Measurements from ENCODE around the gene ZSCAN18. TPM values are rescaled to one million over a fixed set of nuclear protein-coding genes. Genes with fewer than 3 reads are reported as not detected.

The ZSCAN18 gene
- total and polyA plus RNA-seq, 2 donors, result 27.8 to 73.4 TPM

DNA sequence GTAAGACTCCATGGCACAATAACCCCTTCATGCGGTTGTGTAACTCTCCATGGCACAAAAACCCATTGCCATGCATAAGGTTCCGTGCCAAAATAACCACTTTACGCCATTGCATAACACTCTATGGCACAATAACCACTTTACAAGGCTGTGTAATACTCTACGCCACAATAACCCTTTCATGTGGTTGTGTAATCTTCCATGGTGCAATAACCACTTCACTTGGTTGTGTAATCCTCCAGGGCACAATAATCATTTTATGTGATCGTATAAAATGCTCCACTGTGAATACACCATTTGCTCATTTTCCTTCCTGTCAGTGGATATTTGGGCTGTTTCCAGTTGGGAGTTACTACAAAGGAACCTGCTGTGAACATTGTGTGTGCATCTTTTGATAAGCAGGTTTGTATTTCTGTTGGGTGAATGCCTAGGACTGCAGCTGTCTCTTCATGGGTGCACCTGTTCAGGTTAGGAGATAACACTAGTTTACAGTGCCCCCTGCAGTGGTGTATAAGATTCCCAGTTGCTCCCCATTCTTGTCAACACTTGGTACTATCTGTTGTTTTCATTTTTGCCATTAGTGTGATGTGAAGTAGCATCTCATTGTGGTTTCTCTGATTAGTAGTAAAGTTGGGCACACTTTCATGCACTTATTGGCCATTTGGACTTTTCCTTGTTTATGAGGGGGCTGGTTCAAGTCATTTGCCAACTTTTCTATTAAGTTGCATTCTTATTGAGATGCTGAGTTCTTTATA is 21.1 kb upstream of the ZSCAN18 start:
- peaks cover 0 to 9% of the 10 kb centered on the region in 2 donors for H3K27me3 ChIP-seq (ENCODE audit: control insufficient read depth in 2 of 2, insufficient read depth in 1 of 2, low read length in 1 of 2)
- H3K9me3 ChIP-seq (ENCODE audit: control insufficient read depth in 2 of 2, insufficient read depth in 1 of 2, low read length in 1 of 2), result peaks cover 23 to 42% of the 10 kb centered on the region in 2 donors
- H3K4me3 ChIP-seq (ENCODE audit: low read length in 2 of 2), result no peak overlapping the region
- 91% methylated on average over 5 of the region's 5 CpGs for WGBS
- no peaks in the 10 kb centered on the region for H3K36me3 ChIP-seq (ENCODE audit: control insufficient read depth in 2 of 2, insufficient read depth in 2 of 2, low read length in 1 of 2)
- DNase-seq (ENCODE audit: low read depth in 6 of 9, low spot score in 9 of 9), result no peak
- H3K27ac ChIP-seq (ENCODE audit: low read depth in 1 of 2, low read length in 1 of 2), result no peak overlapping the region
- H3K4me1 ChIP-seq (ENCODE audit: control insufficient read depth in 2 of 2, insufficient read depth in 2 of 2, low read length in 2 of 2), result no peaks in the 10 kb centered on the region

DNA sequence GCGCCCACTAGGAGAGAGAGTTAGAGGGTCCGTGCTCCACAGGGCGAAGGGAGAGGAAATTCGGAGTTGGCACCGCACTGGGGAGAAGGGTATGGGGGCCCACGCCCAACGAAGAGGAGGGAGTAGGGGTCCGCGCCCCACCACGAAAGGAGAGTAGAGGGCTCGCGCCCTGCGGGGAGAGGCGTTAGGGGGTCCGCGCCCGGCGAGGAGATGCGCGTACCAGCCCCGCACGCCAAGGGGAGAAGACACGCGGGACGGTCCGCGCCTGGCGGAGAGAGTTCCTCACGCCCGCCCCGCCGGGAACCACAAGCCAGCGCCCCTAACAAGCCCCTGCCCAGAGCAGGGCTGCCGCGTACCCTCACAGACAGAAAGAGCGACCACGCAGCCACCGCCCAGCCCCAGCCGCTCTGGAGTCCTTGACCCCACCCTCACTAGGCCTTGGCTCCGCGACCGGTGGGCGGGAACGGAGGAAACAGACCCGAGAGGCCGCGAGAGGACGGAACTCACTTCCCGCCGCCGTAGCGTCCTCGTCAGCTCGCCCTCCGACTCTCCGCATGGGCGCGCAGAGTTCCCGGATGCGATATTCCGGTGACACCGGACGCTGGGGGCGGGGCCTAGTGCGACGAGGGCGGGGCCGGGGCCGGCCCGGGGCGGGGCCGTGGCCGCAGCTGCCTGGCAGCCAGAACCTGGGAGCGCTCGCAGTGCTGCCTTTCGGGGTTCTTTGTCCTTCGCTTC is 20.0 kb upstream of the ZSCAN18 start:
- H3K27ac ChIP-seq (ENCODE audit: low read depth in 1 of 2, low read length in 1 of 2), result no peak overlapping the region
- peaks cover 20 to 40% of the 10 kb centered on the region in 2 donors for H3K9me3 ChIP-seq (ENCODE audit: control insufficient read depth in 2 of 2, insufficient read depth in 1 of 2, low read length in 1 of 2)
- no peak overlapping the region for H3K4me3 ChIP-seq (ENCODE audit: low read length in 2 of 2)
- no peaks in the 10 kb centered on the region for H3K36me3 ChIP-seq (ENCODE audit: control insufficient read depth in 2 of 2, insufficient read depth in 2 of 2, low read length in 1 of 2)
- DNase-seq (ENCODE audit: low read depth in 6 of 9, low spot score in 9 of 9), result no peak
- H3K4me1 ChIP-seq (ENCODE audit: control insufficient read depth in 2 of 2, insufficient read depth in 2 of 2, low read length in 2 of 2), result no peaks in the 10 kb centered on the region
- peaks cover 0 to 9% of the 10 kb centered on the region in 2 donors for H3K27me3 ChIP-seq (ENCODE audit: control insufficient read depth in 2 of 2, insufficient read depth in 1 of 2, low read length in 1 of 2)
- WGBS, result 17% methylated on average over 77 of the region's 77 CpGs

DNA sequence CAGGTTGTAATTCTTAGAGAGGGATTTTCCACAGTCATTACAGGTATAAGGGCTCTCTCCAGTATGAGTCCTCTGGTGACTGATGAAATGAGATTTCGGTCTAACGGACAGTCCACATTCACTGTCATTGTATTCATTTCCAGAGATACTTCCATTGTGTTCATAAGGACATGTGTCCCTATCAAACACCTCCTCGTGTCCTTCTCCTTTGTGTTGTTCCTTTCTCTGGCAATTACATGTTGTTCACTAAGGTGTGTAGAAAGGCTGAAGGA is 10.5 kb upstream of the ZSCAN18 start:
- WGBS, result 95% methylated on average over 3 of the region's 3 CpGs
- Histone ChIP-seq H3K27me3 (ENCODE audit: control insufficient read depth in 2 of 2, insufficient read depth in 1 of 2, low read length in 1 of 2) (no peaks in the 10 kb centered on the region), H3K27ac (ENCODE audit: low read depth in 1 of 2, low read length in 1 of 2) (no peak overlapping the region), H3K4me1 (ENCODE audit: control insufficient read depth in 2 of 2, insufficient read depth in 2 of 2, low read length in 2 of 2) (no peaks in the 10 kb centered on the region), H3K36me3 (ENCODE audit: control insufficient read depth in 2 of 2, insufficient read depth in 2 of 2, low read length in 1 of 2) (no peaks in the 10 kb centered on the region), H3K9me3 (ENCODE audit: control insufficient read depth in 2 of 2, insufficient read depth in 1 of 2, low read length in 1 of 2) (peaks cover 11 to 39% of the 10 kb centered on the region in 2 donors), H3K4me3 (ENCODE audit: low read length in 2 of 2) (no peak overlapping the region)
- no peak for DNase-seq (ENCODE audit: low read depth in 6 of 9, low spot score in 9 of 9)

GRCh38 chr19:58107778-58108545 is 9.9 kb upstream of the ZSCAN18 start:
- Histone ChIP-seq H3K27ac (ENCODE audit: low read depth in 1 of 2, low read length in 1 of 2) (no peak overlapping the region), H3K4me1 (ENCODE audit: control insufficient read depth in 2 of 2, insufficient read depth in 2 of 2, low read length in 2 of 2) (no peaks in the 10 kb centered on the region), H3K27me3 (ENCODE audit: control insufficient read depth in 2 of 2, insufficient read depth in 1 of 2, low read length in 1 of 2) (no peaks in the 10 kb centered on the region), H3K4me3 (ENCODE audit: low read length in 2 of 2) (no peak overlapping the region), H3K36me3 (ENCODE audit: control insufficient read depth in 2 of 2, insufficient read depth in 2 of 2, low read length in 1 of 2) (no peaks in the 10 kb centered on the region), H3K9me3 (ENCODE audit: control insufficient read depth in 2 of 2, insufficient read depth in 1 of 2, low read length in 1 of 2) (peaks cover 11 to 39% of the 10 kb centered on the region in 2 donors)
- 90% methylated on average over 7 of the region's 7 CpGs for WGBS
- DNase-seq (ENCODE audit: low read depth in 6 of 9, low spot score in 9 of 9), result no peak

GRCh38 chr19:58098682-58098998 is 609 bp upstream of the ZSCAN18 start:
- Histone ChIP-seq H3K4me3 (ENCODE audit: low read length in 2 of 2) (peak overlapping the region; percentile 51 to 84), H3K9me3 (ENCODE audit: control insufficient read depth in 2 of 2, insufficient read depth in 1 of 2, low read length in 1 of 2) (peaks cover 0 to 57% of the 10 kb centered on the region in 2 donors), H3K27me3 (ENCODE audit: control insufficient read depth in 2 of 2, insufficient read depth in 1 of 2, low read length in 1 of 2) (no peaks in the 10 kb centered on the region), H3K36me3 (ENCODE audit: control insufficient read depth in 2 of 2, insufficient read depth in 2 of 2, low read length in 1 of 2) (no peaks in the 10 kb centered on the region), H3K4me1 (ENCODE audit: control insufficient read depth in 2 of 2, insufficient read depth in 2 of 2, low read length in 2 of 2) (peaks cover 0 to 5% of the 10 kb centered on the region in 2 donors), H3K27ac (ENCODE audit: low read depth in 1 of 2, low read length in 1 of 2) (peak overlapping the region; percentile 92 to 94)
- DNase-seq (ENCODE audit: low read depth in 6 of 9, low spot score in 9 of 9), result peak in 1 of 9 donors; percentile 3
- 23% methylated on average over 2 of the region's 2 CpGs for WGBS

DNA sequence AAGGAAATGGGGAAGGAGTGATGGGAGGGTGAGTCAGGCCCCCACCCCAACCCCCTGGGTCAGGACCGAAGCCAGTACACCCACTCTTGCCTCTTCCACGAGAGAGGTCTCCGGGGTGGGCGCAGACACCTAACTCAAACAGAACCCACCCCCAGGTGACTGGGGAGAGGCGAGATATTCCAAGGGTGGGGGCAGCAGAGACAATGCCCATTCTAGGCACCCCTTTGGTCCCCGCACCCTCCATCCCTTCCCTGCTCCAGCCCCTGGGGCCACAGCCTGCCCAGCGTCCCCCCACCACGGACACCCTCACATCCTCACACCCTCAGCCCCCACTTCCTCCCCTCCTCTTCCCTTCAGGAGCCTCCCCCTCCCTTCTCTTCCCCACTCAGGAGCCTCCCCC is 682 bp downstream of the ZSCAN18 start:
- Histone ChIP-seq H3K27ac (ENCODE audit: low read depth in 1 of 2, low read length in 1 of 2) (no peak overlapping the region), H3K4me3 (ENCODE audit: low read length in 2 of 2) (peak overlapping the region in 1 of 2 donors; percentile 84), H3K9me3 (ENCODE audit: control insufficient read depth in 2 of 2, insufficient read depth in 1 of 2, low read length in 1 of 2) (peaks cover 0 to 60% of the 10 kb centered on the region in 2 donors), H3K4me1 (ENCODE audit: control insufficient read depth in 2 of 2, insufficient read depth in 2 of 2, low read length in 2 of 2) (peaks cover 0 to 5% of the 10 kb centered on the region in 2 donors), H3K36me3 (ENCODE audit: control insufficient read depth in 2 of 2, insufficient read depth in 2 of 2, low read length in 1 of 2) (no peaks in the 10 kb centered on the region), H3K27me3 (ENCODE audit: control insufficient read depth in 2 of 2, insufficient read depth in 1 of 2, low read length in 1 of 2) (no peaks in the 10 kb centered on the region)
- WGBS, result 56% methylated on average over 8 of the region's 8 CpGs
- no peak for DNase-seq (ENCODE audit: low read depth in 6 of 9, low spot score in 9 of 9)

DNA sequence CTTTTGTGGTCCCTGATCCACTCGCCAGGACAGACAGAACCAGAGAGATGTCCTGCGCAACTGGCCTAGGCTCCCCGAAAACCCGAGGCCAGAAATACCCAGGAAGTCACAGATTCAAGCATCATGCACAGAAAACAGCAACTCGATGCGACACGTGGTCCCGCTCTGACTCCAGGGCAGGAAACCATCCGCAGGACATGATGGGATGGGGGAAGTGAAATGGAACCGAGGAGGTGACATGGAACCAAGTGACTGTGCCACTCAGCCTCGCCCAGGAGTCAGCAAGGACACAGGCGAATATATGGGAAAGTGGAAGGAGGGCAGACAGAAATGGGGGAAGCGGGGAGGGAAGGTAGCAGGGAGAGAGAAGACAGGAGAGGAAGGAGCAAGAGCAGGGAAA is 1.1 kb downstream of the ZSCAN18 start:
- H3K9me3 ChIP-seq (ENCODE audit: control insufficient read depth in 2 of 2, insufficient read depth in 1 of 2, low read length in 1 of 2), result peaks cover 0 to 58% of the 10 kb centered on the region in 2 donors
- H3K27me3 ChIP-seq (ENCODE audit: control insufficient read depth in 2 of 2, insufficient read depth in 1 of 2, low read length in 1 of 2), result no peaks in the 10 kb centered on the region
- WGBS, result 95% methylated on average over 13 of the region's 13 CpGs
- peaks cover 0 to 5% of the 10 kb centered on the region in 2 donors for H3K4me1 ChIP-seq (ENCODE audit: control insufficient read depth in 2 of 2, insufficient read depth in 2 of 2, low read length in 2 of 2)
- no peaks in the 10 kb centered on the region for H3K36me3 ChIP-seq (ENCODE audit: control insufficient read depth in 2 of 2, insufficient read depth in 2 of 2, low read length in 1 of 2)
- no peak for DNase-seq (ENCODE audit: low read depth in 6 of 9, low spot score in 9 of 9)
- H3K4me3 ChIP-seq (ENCODE audit: low read length in 2 of 2), result no peak overlapping the region
- H3K27ac ChIP-seq (ENCODE audit: low read depth in 1 of 2, low read length in 1 of 2), result no peak overlapping the region

DNA sequence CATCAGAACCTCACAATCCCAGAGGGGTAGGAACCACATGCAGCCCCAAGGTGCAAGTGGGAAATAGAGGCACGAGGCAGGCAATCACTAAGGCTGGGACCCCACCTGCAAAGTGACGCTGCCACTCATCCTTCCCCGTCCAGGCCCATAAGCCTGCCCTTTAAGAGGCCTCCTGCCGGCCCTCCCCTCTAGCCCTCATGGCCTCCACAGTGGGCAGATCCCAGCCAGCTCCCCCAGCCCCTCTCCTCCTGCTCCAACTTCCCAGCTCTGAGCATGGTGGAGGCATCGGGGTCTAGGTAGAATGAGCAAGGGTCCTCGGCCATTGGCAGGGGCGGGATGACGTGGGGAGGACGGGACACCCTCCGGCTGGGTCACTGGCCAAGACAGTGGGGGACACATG is 2.7 kb downstream of the ZSCAN18 start:
- Histone ChIP-seq H3K4me3 (ENCODE audit: low read length in 2 of 2) (no peak overlapping the region), H3K27ac (ENCODE audit: low read depth in 1 of 2, low read length in 1 of 2) (no peak overlapping the region), H3K4me1 (ENCODE audit: control insufficient read depth in 2 of 2, insufficient read depth in 2 of 2, low read length in 2 of 2) (peaks cover 0 to 5% of the 10 kb centered on the region in 2 donors), H3K27me3 (ENCODE audit: control insufficient read depth in 2 of 2, insufficient read depth in 1 of 2, low read length in 1 of 2) (no peaks in the 10 kb centered on the region), H3K36me3 (ENCODE audit: control insufficient read depth in 2 of 2, insufficient read depth in 2 of 2, low read length in 1 of 2) (no peaks in the 10 kb centered on the region), H3K9me3 (ENCODE audit: control insufficient read depth in 2 of 2, insufficient read depth in 1 of 2, low read length in 1 of 2) (peaks cover 2 to 67% of the 10 kb centered on the region in 2 donors)
- WGBS, result 96% methylated on average over 10 of the region's 10 CpGs
- no peak for DNase-seq (ENCODE audit: low read depth in 6 of 9, low spot score in 9 of 9)

- no peak overlapping the region for H3K27ac ChIP-seq (ENCODE audit: low read depth in 1 of 2, low read length in 1 of 2)
- no peak for DNase-seq (ENCODE audit: low read depth in 6 of 9, low spot score in 9 of 9)
- 98% methylated on average over 7 of the region's 7 CpGs for WGBS
- peaks cover 0 to 2% of the 10 kb centered on the region in 2 donors for H3K36me3 ChIP-seq (ENCODE audit: control insufficient read depth in 2 of 2, insufficient read depth in 2 of 2, low read length in 1 of 2)
- no peaks in the 10 kb centered on the region for H3K4me1 ChIP-seq (ENCODE audit: control insufficient read depth in 2 of 2, insufficient read depth in 2 of 2, low read length in 2 of 2)
- no peak overlapping the region for H3K4me3 ChIP-seq (ENCODE audit: low read length in 2 of 2)
- no peaks in the 10 kb centered on the region for H3K27me3 ChIP-seq (ENCODE audit: control insufficient read depth in 2 of 2, insufficient read depth in 1 of 2, low read length in 1 of 2)
- peaks cover 8 to 80% of the 10 kb centered on the region in 2 donors for H3K9me3 ChIP-seq (ENCODE audit: control insufficient read depth in 2 of 2, insufficient read depth in 1 of 2, low read length in 1 of 2)
Measured at GRCh38 chr19:58093071-58093470, 5.0 kb downstream of the ZSCAN18 start.

Data from thymus (tissue), 11 donors.